Myometrial cell (primary cell): Measurements from ENCODE around the gene FCAMR. TPM values are rescaled to one million over a fixed set of nuclear protein-coding genes. Genes with fewer than 3 reads are reported as not detected.

ENCODE experiments used
- total RNA-seq: library from RNA; depleted of rRNA; stranded (reverse); fragments of >200 nt; gene quantifications from 2 replicates; pipeline ENCODE4 v1.2.3, GENCODE V29; 2015

The FCAMR gene
- not detected in 2 replicates for total RNA-seq

GRCh38 chr1:206970446-206970845 lies at the start of gene FCAMR:
Gene FCAMR (minus strand): TSS chr1:206970460. CDS start chr1:206970125, 335 bp downstream.

DNA sequence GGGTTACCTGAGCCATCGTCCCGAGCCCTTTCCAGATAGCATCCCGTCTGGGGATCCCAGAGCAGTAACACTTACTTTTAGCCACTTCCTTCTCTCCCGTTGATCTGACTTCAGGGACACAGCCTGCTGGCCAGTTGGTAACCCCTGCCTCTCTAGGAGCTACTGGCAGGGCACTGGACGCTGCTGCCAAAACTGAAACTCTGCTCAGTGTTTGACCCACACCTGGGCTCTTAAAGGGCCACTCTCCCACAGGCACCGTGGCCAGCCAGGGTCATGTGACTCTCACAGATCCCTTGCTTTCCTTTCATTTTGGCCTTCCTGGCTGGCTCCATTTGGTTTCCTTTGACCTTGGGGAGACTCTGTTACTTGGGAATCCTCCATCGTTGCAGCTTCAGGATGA lies 24.0 kb downstream of the FCAMR start, which contains the start of gene PIGR:
Gene PIGR (minus strand): TSS at position 206 of the 400 bp plus-strand sequence. CDS start 5,935 bp downstream, outside the sequence.

GRCh38 chr1:206921772-206922265 lies 48.4 kb downstream of the FCAMR start, which contains the start of gene FCMR:
Gene FCMR (minus strand): TSS chr1:206921941. CDS start chr1:206921854, 87 bp downstream.

Other genes starting within 250 kb of the FCAMR start
- gene IL19, start 199.7 kb downstream of the FCAMR start, total RNA-seq: not detected in 2 replicates
- gene IL10, start 198.0 kb downstream of the FCAMR start, total RNA-seq: not detected in 2 replicates
- gene IL20, start 104.8 kb downstream of the FCAMR start, total RNA-seq: not detected in 2 replicates
- gene IL24, start 73.0 kb downstream of the FCAMR start, total RNA-seq: 1.6 TPM in 1 of 2 replicates, not detected in the other
- 1.2 TPM in 1 of 2 replicates, not detected in the other for gene FCMR, start 48.5 kb downstream of the FCAMR start, total RNA-seq
- gene PIGR, start 24.0 kb downstream of the FCAMR start, total RNA-seq: under 0.01 TPM in 1 of 2 replicates, not detected in the other
- not detected in 2 replicates for gene C1orf116, start 62.3 kb upstream of the FCAMR start, total RNA-seq
- gene YOD1, start 80.7 kb upstream of the FCAMR start, total RNA-seq: 2.6 and 5.0 TPM in 2 replicates
- 1.2 TPM in 2 replicates for gene PFKFB2, start 82.8 kb upstream of the FCAMR start, total RNA-seq
- gene C4BPB, start 118.4 kb upstream of the FCAMR start, total RNA-seq: not detected in 2 replicates
- not detected in 2 replicates for gene C4BPA, start 133.8 kb upstream of the FCAMR start, total RNA-seq